ENCODE data around the gene TAF7L.

TAF7L gene

DNA sequence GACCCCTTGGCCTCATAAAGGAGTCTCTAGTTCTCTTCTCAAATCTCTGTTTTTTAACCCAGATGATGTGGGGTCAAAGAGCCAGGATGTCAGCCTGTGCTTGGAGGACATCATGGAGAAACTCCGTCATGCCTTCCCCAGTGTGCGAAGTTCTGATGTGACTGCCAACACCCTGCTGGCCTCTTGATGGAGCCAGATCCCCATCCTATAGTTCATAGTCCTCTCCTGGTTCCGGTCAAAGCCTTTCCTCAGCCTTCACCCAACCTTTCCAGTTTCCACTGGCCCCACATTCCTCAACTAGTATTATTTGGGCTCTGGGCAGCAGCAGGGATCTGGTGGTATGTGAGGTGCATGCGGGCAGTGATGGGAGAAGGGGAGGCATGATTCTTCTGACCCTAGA lies 30.7 kb downstream of the TAF7L start:
- H3K27me3 ChIP-seq (ENCODE audit: insufficient read depth, low read length, poor library complexity): no peaks in the 10 kb centered on the region
- ATAC-seq (ENCODE audit: insufficient read depth, low read depth): no peak
- H3K27ac ChIP-seq (ENCODE audit: low read length): no peak overlapping the region
- no peak overlapping the region for H2AFZ ChIP-seq (ENCODE audit: low read depth, low read length)
- no peaks in the 10 kb centered on the region for H3K79me2 ChIP-seq (ENCODE audit: insufficient read depth, low read length)
- no peak overlapping the region for H3K4me2 ChIP-seq (ENCODE audit: insufficient read depth, low read length)
- no peaks in the 10 kb centered on the region for H3K4me1 ChIP-seq (ENCODE audit: insufficient read depth, low read length)
- H4K20me1 ChIP-seq (ENCODE audit: insufficient read depth, low read length): no peaks in the 10 kb centered on the region
- TF ChIP-seq, protein P1, sequence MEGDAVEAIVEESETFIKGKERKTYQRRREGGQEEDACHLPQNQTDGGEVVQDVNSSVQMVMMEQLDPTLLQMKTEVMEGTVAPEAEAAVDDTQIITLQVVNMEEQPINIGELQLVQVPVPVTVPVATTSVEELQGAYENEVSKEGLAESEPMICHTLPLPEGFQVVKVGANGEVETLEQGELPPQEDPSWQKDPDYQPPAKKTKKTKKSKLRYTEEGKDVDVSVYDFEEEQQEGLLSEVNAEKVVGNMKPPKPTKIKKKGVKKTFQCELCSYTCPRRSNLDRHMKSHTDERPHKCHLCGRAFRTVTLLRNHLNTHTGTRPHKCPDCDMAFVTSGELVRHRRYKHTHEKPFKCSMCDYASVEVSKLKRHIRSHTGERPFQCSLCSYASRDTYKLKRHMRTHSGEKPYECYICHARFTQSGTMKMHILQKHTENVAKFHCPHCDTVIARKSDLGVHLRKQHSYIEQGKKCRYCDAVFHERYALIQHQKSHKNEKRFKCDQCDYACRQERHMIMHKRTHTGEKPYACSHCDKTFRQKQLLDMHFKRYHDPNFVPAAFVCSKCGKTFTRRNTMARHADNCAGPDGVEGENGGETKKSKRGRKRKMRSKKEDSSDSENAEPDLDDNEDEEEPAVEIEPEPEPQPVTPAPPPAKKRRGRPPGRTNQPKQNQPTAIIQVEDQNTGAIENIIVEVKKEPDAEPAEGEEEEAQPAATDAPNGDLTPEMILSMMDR (IDR thresholded peaks at IDR 0.05; ENCODE audit: borderline replicate concordance, extremely low read depth, low read length, poor library complexity, severe bottlenecking): peak; percentile 23
- no peak for TF ChIP-seq EZH2 (IDR thresholded peaks at IDR 0.05; ENCODE audit: borderline replicate concordance, low read depth, low read length, severe bottlenecking)
- no peak overlapping the region for H3K4me3 ChIP-seq (ENCODE audit: low read depth in 1 of 2, low read length in 2 of 2)
- H3K9me3 ChIP-seq (ENCODE audit: insufficient read depth, low read length, severe bottlenecking): no peaks in the 10 kb centered on the region
- DNase-seq: no peak
- H3K36me3 ChIP-seq (ENCODE audit: insufficient read depth, low read length): no peaks in the 10 kb centered on the region
- no peak overlapping the region for H3K9ac ChIP-seq (ENCODE audit: low read depth, low read length)

DNA sequence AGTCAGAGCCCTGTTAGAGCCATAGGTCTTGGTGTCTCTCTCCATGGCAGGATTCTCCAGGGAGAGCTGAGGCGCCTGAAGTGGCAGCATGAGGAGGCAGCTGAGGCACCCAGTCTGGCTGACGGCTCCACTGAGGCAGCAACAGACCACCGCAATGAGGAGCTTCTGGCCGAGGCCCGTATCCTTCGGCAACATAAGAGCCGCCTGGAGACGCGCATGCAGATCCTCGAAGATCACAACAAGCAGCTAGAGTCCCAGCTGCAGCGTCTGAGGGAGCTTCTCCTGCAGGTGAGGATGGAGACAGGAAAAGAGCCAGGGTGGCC lies 32.9 kb downstream of the TAF7L start:
- Histone ChIP-seq H3K27ac (ENCODE audit: low read length) (no peak overlapping the region), H2AFZ (ENCODE audit: low read depth, low read length) (no peak overlapping the region), H3K27me3 (ENCODE audit: insufficient read depth, low read length, poor library complexity) (no peaks in the 10 kb centered on the region), H3K4me2 (ENCODE audit: insufficient read depth, low read length) (no peak overlapping the region), H3K9me3 (ENCODE audit: insufficient read depth, low read length, severe bottlenecking) (no peaks in the 10 kb centered on the region), H3K4me1 (ENCODE audit: insufficient read depth, low read length) (no peaks in the 10 kb centered on the region), H3K36me3 (ENCODE audit: insufficient read depth, low read length) (no peaks in the 10 kb centered on the region), H3K79me2 (ENCODE audit: insufficient read depth, low read length) (no peaks in the 10 kb centered on the region), H3K4me3 (ENCODE audit: low read depth in 1 of 2, low read length in 2 of 2) (no peak overlapping the region), H4K20me1 (ENCODE audit: insufficient read depth, low read length) (no peaks in the 10 kb centered on the region), H3K9ac (ENCODE audit: low read depth, low read length) (no peak overlapping the region)
- TF ChIP-seq EZH2 (IDR thresholded peaks at IDR 0.05; ENCODE audit: borderline replicate concordance, low read depth, low read length, severe bottlenecking): no peak
- TF ChIP-seq, protein P1 (IDR thresholded peaks at IDR 0.05; ENCODE audit: borderline replicate concordance, extremely low read depth, low read length, poor library complexity, severe bottlenecking): no peak
- no peak for ATAC-seq (ENCODE audit: insufficient read depth, low read depth)
- no peak for DNase-seq

DNA sequence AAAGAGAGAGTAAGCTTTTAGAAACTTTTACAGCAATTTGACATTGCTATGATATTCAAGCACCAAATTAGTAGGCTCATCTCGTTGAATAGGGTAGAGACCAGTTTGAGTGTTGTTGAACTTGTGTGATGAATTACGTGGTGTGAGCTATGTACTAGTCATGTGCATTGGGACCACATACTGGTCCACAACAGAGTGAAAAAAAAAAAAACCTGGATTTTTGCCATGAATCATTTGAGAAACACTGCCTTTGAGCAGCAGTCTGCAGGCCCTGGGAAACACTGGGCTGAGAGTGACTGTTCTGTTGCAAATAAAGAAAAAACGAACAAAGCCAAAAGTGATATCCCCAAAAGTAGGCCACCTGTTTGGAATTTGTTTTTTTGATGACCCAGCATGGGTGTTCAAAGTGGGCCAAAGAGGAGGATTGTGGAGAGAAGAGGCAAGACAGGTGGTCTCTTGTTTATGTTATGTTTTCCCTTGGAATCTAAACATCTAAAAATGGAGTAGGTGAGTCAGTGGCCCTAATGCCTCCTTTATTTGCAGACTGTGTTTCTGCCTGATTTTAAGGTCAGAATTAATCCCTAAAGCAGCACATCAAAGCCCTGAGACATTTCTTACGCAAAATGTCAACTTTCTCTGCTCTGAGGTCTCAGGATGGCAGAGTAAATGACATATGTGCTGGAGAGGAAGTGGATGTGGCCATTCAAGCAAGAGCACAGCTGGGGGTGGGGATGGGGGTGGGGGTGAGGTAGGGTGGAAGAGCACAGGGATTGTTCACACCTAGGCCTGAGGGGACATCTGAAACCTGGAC lies 33.5 kb downstream of the TAF7L start:
- H4K20me1 ChIP-seq (ENCODE audit: insufficient read depth, low read length): no peaks in the 10 kb centered on the region
- peak; percentile 8 for DNase-seq
- H3K27ac ChIP-seq (ENCODE audit: low read length): no peak overlapping the region
- H3K4me1 ChIP-seq (ENCODE audit: insufficient read depth, low read length): no peaks in the 10 kb centered on the region
- no peak overlapping the region for H3K9ac ChIP-seq (ENCODE audit: low read depth, low read length)
- peak; percentile 68 for ATAC-seq (ENCODE audit: insufficient read depth, low read depth)
- no peak overlapping the region for H3K4me3 ChIP-seq (ENCODE audit: low read depth in 1 of 2, low read length in 2 of 2)
- TF ChIP-seq EZH2 (IDR thresholded peaks at IDR 0.05; ENCODE audit: borderline replicate concordance, low read depth, low read length, severe bottlenecking): no peak
- TF ChIP-seq, protein P1 (IDR thresholded peaks at IDR 0.05; ENCODE audit: borderline replicate concordance, extremely low read depth, low read length, poor library complexity, severe bottlenecking): no peak
- no peaks in the 10 kb centered on the region for H3K79me2 ChIP-seq (ENCODE audit: insufficient read depth, low read length)
- H3K4me2 ChIP-seq (ENCODE audit: insufficient read depth, low read length): no peak overlapping the region
- no peaks in the 10 kb centered on the region for H3K9me3 ChIP-seq (ENCODE audit: insufficient read depth, low read length, severe bottlenecking)
- no peaks in the 10 kb centered on the region for H3K27me3 ChIP-seq (ENCODE audit: insufficient read depth, low read length, poor library complexity)
- H3K36me3 ChIP-seq (ENCODE audit: insufficient read depth, low read length): no peaks in the 10 kb centered on the region
- no peak overlapping the region for H2AFZ ChIP-seq (ENCODE audit: low read depth, low read length)
